K562 (cell line): ENCODE results near the gene RABL3. TPM values are rescaled to one million over a fixed set of nuclear protein-coding genes. Genes with fewer than 3 reads are reported as not detected.

Source experiments
- ATAC-seq: fragments of 200-7000 bp; cut with Tn5 transposase; 3 replicates; pipeline ENCODE4 v1.9.1; 2020; ENCODE audit warnings: moderate library complexity
- BruUV-seq: library from RNA; stranded (reverse); fragments of 400-500 nt; replicated peaks from 2 replicates; lab custom pipeline; 2021; lab: Mats Ljungman, UMichigan
- CTCF ChIA-PET: fragments of 300-600 bp; formaldehyde crosslinking; extraction: SDS; loops from one replicate; lab custom pipeline; 2021; ENCODE audit warnings: low intra/inter-chr PET ratio; lab: Yijun Ruan, JAX
- POLR2A ChIA-PET: fragments of 300-600, 350-650 bp; sonication (Branson Sonifier 250); formaldehyde crosslinking; extraction: SDS; loops from one replicate; lab custom pipeline; 2021; ENCODE audit warnings: antibody characterized with exemption, inconsistent platforms; lab: Yijun Ruan, JAX
- DNase-seq, 4 experiments: peaks; one replicate each; pipeline versions ENCODE4 v3.0.0 to v3.0.0-alpha.2; 2011 to 2018; ENCODE audit warnings: low spot score in 3 of 4, mixed read lengths in 3 of 4; ENCODE audit errors: extremely low read depth in 1 of 4
- FAIRE-seq: peaks from 2 replicates; lab custom pipeline; 2011; peaks lifted over from hg19 to GRCh38; lab: Jason Lieb, UNC
- H2AFZ ChIP-seq: 2 replicates; pipeline ENCODE4 v1.6.0; 2011; ENCODE audit warnings: low read depth, low read length, control low read depth, inconsistent platforms
- H3K27ac ChIP-seq: fragments of 200-600 bp; 3 replicates; pipeline ENCODE4 v1.8.0; 2011; ENCODE audit warnings: low read depth, mild to moderate bottlenecking, control low read depth, inconsistent platforms, low read length, moderate library complexity, mixed read lengths; ENCODE audit errors: extremely low read depth
- H3K27me3 ChIP-seq, 2 experiments: fragments of 300-600 bp in 1 of 2; 2 replicates in 1 of 2; 3 replicates in 1 of 2; pipeline versions ENCODE4 v1.6.0 to v1.8.0; 2011; ENCODE audit warnings: inconsistent platforms in 2 of 2, low read length in 2 of 2, mild to moderate bottlenecking in 1 of 2, mixed read lengths in 1 of 2, moderate library complexity in 1 of 2; ENCODE audit not compliant: control insufficient read depth in 2 of 2, insufficient read depth in 2 of 2
- H3K36me3 ChIP-seq: fragments of 300-600 bp; 3 replicates; pipeline ENCODE4 v1.8.0; 2011; ENCODE audit warnings: mild to moderate bottlenecking, low read length, inconsistent platforms; ENCODE audit not compliant: control insufficient read depth, insufficient read depth
- H3K4me1 ChIP-seq, 2 experiments: fragments of 200-600 bp in 1 of 2; replicated peaks in 1 of 2; 2 replicates in 1 of 2; 3 replicates in 1 of 2; pipeline versions ENCODE4 v1.5.1 to v1.8.0; 2011; ENCODE audit warnings: inconsistent platforms in 2 of 2, low read length in 2 of 2, mild to moderate bottlenecking in 1 of 2, mixed read lengths in 1 of 2, moderate library complexity in 1 of 2; ENCODE audit not compliant: control insufficient read depth in 2 of 2, insufficient read depth in 2 of 2
- H3K4me2 ChIP-seq: 2 replicates; pipeline ENCODE4 v1.6.1; 2011; ENCODE audit warnings: low read length, control low read depth, inconsistent platforms, mixed read lengths; ENCODE audit not compliant: insufficient read depth
- H3K4me3 ChIP-seq: fragments of 200-600 bp; sonication (generic), shearing (Covaris generic); 2 replicates; pipeline ENCODE4 v1.5.1; 2016; ENCODE audit warnings: control low read depth, inconsistent platforms
- H3K79me2 ChIP-seq: fragments of 200-600 bp; 3 replicates; pipeline ENCODE4 v1.8.0; 2011; ENCODE audit warnings: low read length, inconsistent platforms; ENCODE audit not compliant: control insufficient read depth, insufficient read depth
- H3K9ac ChIP-seq, 2 experiments: 2 replicates each; pipeline versions ENCODE4 v1.6.0 to v1.6.1; 2011; ENCODE audit warnings: low read depth in 2 of 2, low read length in 2 of 2, control low read depth in 1 of 2, inconsistent platforms in 1 of 2, mild to moderate bottlenecking in 1 of 2, mixed read lengths in 1 of 2; ENCODE audit not compliant: insufficient read depth in 1 of 2
- H3K9me1 ChIP-seq: one replicate; pipeline ENCODE4 v1.6.0; 2011; ENCODE audit warnings: inconsistent platforms, mild to moderate bottlenecking, low read length, moderate library complexity; ENCODE audit not compliant: control insufficient read depth, insufficient read depth
- H3K9me3 ChIP-seq: replicated peaks from 2 replicates; pipeline ENCODE4 v1.5.1; 2011; ENCODE audit warnings: low read depth, low read length, inconsistent platforms; ENCODE audit not compliant: control insufficient read depth, insufficient read depth
- H4K20me1 ChIP-seq: replicated peaks from 2 replicates; pipeline ENCODE4 v1.6.1; 2011; ENCODE audit warnings: low read length, inconsistent platforms, mixed read lengths; ENCODE audit not compliant: control insufficient read depth, insufficient read depth
- CHD4 ChIP-seq: fragments of 200-600 bp; sonication (generic); IDR thresholded peaks from 3 replicates; pipeline ENCODE4 v1.6.1; 2012; ENCODE audit warnings: low read depth, mild to moderate bottlenecking, mixed read lengths, low read length, inconsistent platforms; ENCODE audit not compliant: insufficient read depth, insufficient replicate concordance, poor library complexity, severe bottlenecking
- GABPB2 ChIP-seq: fragments of 250-450 bp; sonication (Bioruptor Pico); conservative IDR thresholded peaks from 2 replicates; pipeline ENCODE4 v1.5.1; 2021; ENCODE audit warnings: mild to moderate bottlenecking
- HDAC6 ChIP-seq: IDR thresholded peaks from 2 replicates; pipeline ENCODE4 v1.6.1; 2012; ENCODE audit warnings: low read depth, mild to moderate bottlenecking, control low read depth, inconsistent platforms, low read length, moderate library complexity
- HEY1 ChIP-seq: fragments of 250-450 bp; sonication (Bioruptor Pico); IDR thresholded peaks from 2 replicates; pipeline ENCODE4 v1.5.0; 2020; ENCODE audit warnings: mild to moderate bottlenecking, moderate library complexity, borderline replicate concordance
- HOXB6 ChIP-seq: fragments of 250-450 bp; sonication (Bioruptor Pico); IDR thresholded peaks from 2 replicates; pipeline ENCODE4 v1.5.1; 2022; ENCODE audit warnings: mild to moderate bottlenecking, borderline replicate concordance
- KDM2B ChIP-seq: fragments of 250-450 bp; sonication (Bioruptor Pico); IDR thresholded peaks from 2 replicates; pipeline ENCODE4 v1.8.0; 2021; ENCODE audit warnings: mild to moderate bottlenecking, moderate library complexity
- RBBP5 ChIP-seq: fragments of 200-600 bp; sonication (generic); IDR thresholded peaks from 2 replicates; pipeline ENCODE4 v1.6.1; 2012; ENCODE audit warnings: borderline replicate concordance, mild to moderate bottlenecking, low read length, control low read depth, inconsistent platforms; ENCODE audit not compliant: insufficient read depth, poor library complexity, severe bottlenecking
- SMARCE1 ChIP-seq: fragments of 450-650 bp; IDR thresholded peaks from 2 replicates; pipeline ENCODE4 v1.7.1; 2016; ENCODE audit warnings: mild to moderate bottlenecking
- WHSC1 ChIP-seq: IDR thresholded peaks from one replicate; pipeline ENCODE4 v1.6.1; 2012; ENCODE audit warnings: low read length, control low read depth, inconsistent platforms
- ZNF197 ChIP-seq: fragments of 200-800 bp; sonication (Bioruptor generic); IDR thresholded peaks from 2 replicates; pipeline ENCODE4 v1.6.1; 2016; ENCODE audit warnings: low read depth, missing genetic modification characterization, missing compliant biosample characterization
- whole genome bisulfite sequencing: fragments of 100-300 bp; shearing (Covaris generic); methylation state at CpG from one replicate; pipeline ENCODE4 v1.1.6; 2016; ENCODE audit warnings: low coverage, mixed read lengths; ENCODE audit not compliant: insufficient coverage; ENCODE audit errors: missing lambda C conversion rate; 5-methylcytosine and 5-hydroxymethylcytosine counted together
- in situ Hi-C: fragments of 300-500 bp; cut with MboI; formaldehyde crosslinking; loops from 4 replicates; pipeline ENCODE4 v1.15.0; 2018; ENCODE audit warnings: inconsistent platforms, mixed read lengths
- intact Hi-C: fragments of 100-400 bp; cut with micrococcal nuclease; formaldehyde crosslinking; loops from 2 replicates; pipeline ENCODE4 v1.14.2; 2022
- polyA plus RNA-seq, 8 experiments: library from polyadenylated mRNA; depleted of rRNA in 4 of 8; stranded (reverse) in 5 of 8; unstranded in 3 of 8; fragments of >200 nt; fragmentation: Nextera tagmentation in 2 of 8; fragmentation: Illumina TruSeq in 1 of 8; extraction: Ambion mirVana in 2 of 8; extraction: Trizol in 1 of 8; gene quantifications; 2 replicates each; pipeline versions ENCODE4 v1.2.1 to v1.2.3, GENCODE V29; 2011 to 2014; ENCODE audit warnings: inconsistent platforms in 1 of 8, missing spikeins in 1 of 8
- total RNA-seq, 7 experiments: library from RNA; depleted of rRNA in 6 of 7; stranded (reverse); fragments of >200 nt in 6 of 7; fragmentation: Illumina TruSeq in 2 of 7; extraction: Trizol in 2 of 7; gene quantifications; 2 replicates each; pipeline versions ENCODE4 v1.2.1 to v1.2.3, GENCODE V29; 2011 to 2021; ENCODE audit warnings: low replicate concordance in 1 of 7
- TF ChIP-seq, protein P1 (sequence below), 2 experiments: fragments of 450-650 bp; IDR thresholded peaks; 2 replicates each; pipeline ENCODE4 v1.6.1; 2018; ENCODE audit warnings: mild to moderate bottlenecking in 2 of 2, low read depth in 1 of 2; ENCODE audit not compliant: partially characterized antibody in 2 of 2
- TF ChIP-seq, protein P2 (sequence below): sonication (generic); formaldehyde crosslinking; IDR thresholded peaks from 2 replicates; pipeline ENCODE4 v1.8.1; 2023; ENCODE audit warnings: mild to moderate bottlenecking, missing genetic modification reagents

Gene RABL3
- total and polyA plus RNA-seq, 9 of the 15 experiments (the other 6 are each of a cell fraction or from before 2014, with no cell fraction given) = 6.5 to 30.7 (median 12.3) TPM

DNA sequence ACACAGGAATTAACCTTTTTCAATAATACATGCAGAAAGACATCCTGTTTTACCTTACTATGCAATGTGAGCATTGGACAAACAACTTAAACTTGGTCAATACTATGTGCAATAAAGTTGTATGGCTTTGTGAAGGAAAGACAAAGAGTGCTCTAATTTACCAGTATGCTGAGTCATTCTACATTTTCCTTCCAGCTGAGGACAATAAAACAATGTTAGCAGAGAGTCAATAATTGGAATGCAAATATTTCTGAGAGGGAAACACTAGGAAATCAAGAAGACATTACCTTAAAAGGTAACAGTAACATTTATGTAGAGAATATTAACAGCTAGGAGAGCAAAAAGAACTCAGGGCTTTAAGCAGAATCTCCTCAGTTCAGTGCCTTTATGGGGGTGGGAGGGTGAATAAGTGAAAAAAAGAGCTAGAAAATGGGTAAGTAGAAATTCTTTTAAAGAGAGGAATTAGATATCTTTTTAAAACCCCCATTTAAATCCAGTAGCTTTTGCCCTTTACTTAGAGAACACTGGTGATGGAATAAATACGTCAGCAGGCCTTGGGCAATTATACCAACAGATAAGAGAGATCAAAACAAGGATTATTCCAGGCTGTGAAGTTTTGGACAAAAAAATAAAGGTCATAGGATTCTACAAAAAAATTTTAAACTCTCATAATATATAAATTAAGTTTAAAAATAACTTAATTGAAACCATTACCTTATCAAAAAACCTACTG lies 48.7 kb downstream of the RABL3 start (continued):
- no peak for TF ChIP-seq RBBP5
- 0 out of 2 replicates have a peak, but pooled peaks have one; percentile 24 for TF ChIP-seq SMARCE1
- no peak for TF ChIP-seq HOXB6 (CRISPR knock-in tag)
- TF ChIP-seq, protein P1, sequence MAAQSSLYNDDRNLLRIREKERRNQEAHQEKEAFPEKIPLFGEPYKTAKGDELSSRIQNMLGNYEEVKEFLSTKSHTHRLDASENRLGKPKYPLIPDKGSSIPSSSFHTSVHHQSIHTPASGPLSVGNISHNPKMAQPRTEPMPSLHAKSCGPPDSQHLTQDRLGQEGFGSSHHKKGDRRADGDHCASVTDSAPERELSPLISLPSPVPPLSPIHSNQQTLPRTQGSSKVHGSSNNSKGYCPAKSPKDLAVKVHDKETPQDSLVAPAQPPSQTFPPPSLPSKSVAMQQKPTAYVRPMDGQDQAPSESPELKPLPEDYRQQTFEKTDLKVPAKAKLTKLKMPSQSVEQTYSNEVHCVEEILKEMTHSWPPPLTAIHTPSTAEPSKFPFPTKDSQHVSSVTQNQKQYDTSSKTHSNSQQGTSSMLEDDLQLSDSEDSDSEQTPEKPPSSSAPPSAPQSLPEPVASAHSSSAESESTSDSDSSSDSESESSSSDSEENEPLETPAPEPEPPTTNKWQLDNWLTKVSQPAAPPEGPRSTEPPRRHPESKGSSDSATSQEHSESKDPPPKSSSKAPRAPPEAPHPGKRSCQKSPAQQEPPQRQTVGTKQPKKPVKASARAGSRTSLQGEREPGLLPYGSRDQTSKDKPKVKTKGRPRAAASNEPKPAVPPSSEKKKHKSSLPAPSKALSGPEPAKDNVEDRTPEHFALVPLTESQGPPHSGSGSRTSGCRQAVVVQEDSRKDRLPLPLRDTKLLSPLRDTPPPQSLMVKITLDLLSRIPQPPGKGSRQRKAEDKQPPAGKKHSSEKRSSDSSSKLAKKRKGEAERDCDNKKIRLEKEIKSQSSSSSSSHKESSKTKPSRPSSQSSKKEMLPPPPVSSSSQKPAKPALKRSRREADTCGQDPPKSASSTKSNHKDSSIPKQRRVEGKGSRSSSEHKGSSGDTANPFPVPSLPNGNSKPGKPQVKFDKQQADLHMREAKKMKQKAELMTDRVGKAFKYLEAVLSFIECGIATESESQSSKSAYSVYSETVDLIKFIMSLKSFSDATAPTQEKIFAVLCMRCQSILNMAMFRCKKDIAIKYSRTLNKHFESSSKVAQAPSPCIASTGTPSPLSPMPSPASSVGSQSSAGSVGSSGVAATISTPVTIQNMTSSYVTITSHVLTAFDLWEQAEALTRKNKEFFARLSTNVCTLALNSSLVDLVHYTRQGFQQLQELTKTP (IDR thresholded peaks at IDR 0.05; ENCODE audit: low read depth in 1 of 2, partially characterized antibody in 2 of 2) = no peak

DNA sequence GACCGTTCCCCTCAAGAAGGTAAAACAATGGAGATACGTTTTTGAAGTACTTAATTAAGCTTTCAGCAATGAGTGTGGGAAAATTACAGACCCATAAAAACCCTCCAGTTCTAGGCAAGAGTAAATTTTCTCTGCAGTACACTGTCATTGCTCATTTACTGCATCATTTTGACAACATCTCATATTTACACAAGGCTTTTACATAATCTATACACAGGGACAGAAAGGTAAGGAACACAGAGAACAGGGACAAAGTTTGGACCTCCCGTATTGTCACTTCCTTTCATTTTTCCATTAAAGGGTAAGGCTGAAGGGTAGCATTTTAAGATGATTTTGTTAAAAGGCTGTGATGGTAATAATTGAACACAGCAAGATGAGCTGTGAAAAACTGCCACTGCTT lies 52.9 kb downstream of the RABL3 start:
- Histone ChIP-seq H3K27ac (no peak overlapping the region), H3K27me3 (no peaks in the 10 kb centered on the region), H3K79me2 (no peaks in the 10 kb centered on the region), H3K9ac (no peak overlapping the region), H3K4me2 (no peak overlapping the region), H4K20me1 (no peaks in the 10 kb centered on the region), H3K36me3 (0 out of 3 replicates have a peak, but pooled peaks cover 3% of the 10 kb centered on the region), H3K9me1 (no peaks in the 10 kb centered on the region), H3K4me3 (no peak overlapping the region), H2AFZ (no peak overlapping the region), H3K4me1 (peaks cover 0 to 9% of the 10 kb centered on the region in 2 experiments; a peak in 2 of 5 replicates), H3K9me3 (no peaks in the 10 kb centered on the region)
- ATAC-seq = no peak
- POLR2A ChIA-PET = no interaction called here
- 71% methylated on average over 3 of the region's 3 CpGs for WGBS
- FAIRE-seq = no peak
- in situ Hi-C loops (no loop called here), intact Hi-C loops (no loop called here)
- CTCF ChIA-PET = no interaction called here
- no TSS peak for BruUV-seq
- DNase-seq = no peak
- no peak for TF ChIP-seq CHD4
- TF ChIP-seq, protein P2, sequence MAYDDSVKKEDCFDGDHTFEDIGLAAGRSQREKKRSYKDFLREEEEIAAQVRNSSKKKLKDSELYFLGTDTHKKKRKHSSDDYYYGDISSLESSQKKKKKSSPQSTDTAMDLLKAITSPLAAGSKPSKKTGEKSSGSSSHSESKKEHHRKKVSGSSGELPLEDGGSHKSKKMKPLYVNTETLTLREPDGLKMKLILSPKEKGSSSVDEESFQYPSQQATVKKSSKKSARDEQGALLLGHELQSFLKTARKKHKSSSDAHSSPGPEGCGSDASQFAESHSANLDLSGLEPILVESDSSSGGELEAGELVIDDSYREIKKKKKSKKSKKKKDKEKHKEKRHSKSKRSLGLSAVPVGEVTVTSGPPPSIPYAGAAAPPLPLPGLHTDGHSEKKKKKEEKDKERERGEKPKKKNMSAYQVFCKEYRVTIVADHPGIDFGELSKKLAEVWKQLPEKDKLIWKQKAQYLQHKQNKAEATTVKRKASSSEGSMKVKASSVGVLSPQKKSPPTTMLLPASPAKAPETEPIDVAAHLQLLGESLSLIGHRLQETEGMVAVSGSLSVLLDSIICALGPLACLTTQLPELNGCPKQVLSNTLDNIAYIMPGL (CRISPR knock-in tag) = no peak
- no peak for TF ChIP-seq HDAC6
- no peak for TF ChIP-seq HEY1 (CRISPR knock-in tag)
- TF ChIP-seq ZNF197 (CRISPR knock-in tag) = no peak
- no peak for TF ChIP-seq KDM2B (CRISPR knock-in tag)
- no peak for TF ChIP-seq GABPB2 (CRISPR knock-in tag)
- no peak for TF ChIP-seq WHSC1
